GM19193 (cell line): ENCODE results near the gene EVPL.
A peak's percentile ranks its signal among the peaks of the same experiment; 100 is the strongest.

Experiments used
- POLR2A ChIP-seq: IDR thresholded peaks from 4 replicates; pipeline ENCODE4 v1.6.1; 2011; ENCODE audit not compliant: insufficient read depth, insufficient read length; ENCODE audit errors: extremely low read depth

Gene EVPL

GRCh38 chr17:76027159-76027839 is at the start of gene EVPL:
EVPL (minus strand) TSS chr17:76027306; CDS start chr17:76027198, 108 bp downstream.
- no peak for TF ChIP-seq POLR2A

- TF ChIP-seq POLR2A, result no peak
These were observed 49.1 kb upstream of the EVPL start for GRCh38 chr17:76076146-76076764.

GRCh38 chr17:76075364-76076145 is 48.4 kb upstream of the EVPL start:
- no peak for TF ChIP-seq POLR2A

GRCh38 chr17:76074390-76075363 is 47.6 kb upstream of the EVPL start, which contains the start of gene GALR2:
GALR2 (plus strand) TSS chr17:76074781; CDS start chr17:76074884, 103 bp downstream.
- no peak for TF ChIP-seq POLR2A

GRCh38 chr17:76072148-76072858 is 45.2 kb upstream of the EVPL start, which contains the start of gene SRP68:
SRP68 (minus strand) TSS chr17:76072517; CDS start chr17:76072491, 26 bp downstream.
- TF ChIP-seq POLR2A, result peak; percentile 91

- no peak for TF ChIP-seq POLR2A
These were observed 44.5 kb upstream of the EVPL start for GRCh38 chr17:76071531-76072147.

GRCh38 chr17:76065775-76066174 is 38.7 kb upstream of the EVPL start:
- TF ChIP-seq POLR2A, result no peak

- TF ChIP-seq POLR2A, result no peak
These were observed 36.9 kb upstream of the EVPL start for GRCh38 chr17:76063875-76064546.

GRCh38 chr17:76056882-76057281 is 29.8 kb upstream of the EVPL start:
- TF ChIP-seq POLR2A, result no peak

GRCh38 chr17:76054112-76054476 is 27.0 kb upstream of the EVPL start:
- TF ChIP-seq POLR2A, result no peak

GRCh38 chr17:76053246-76054111 is 26.4 kb upstream of the EVPL start:
- TF ChIP-seq POLR2A, result no peak

- no peak for TF ChIP-seq POLR2A
These were observed 24.5 kb upstream of the EVPL start for GRCh38 chr17:76051561-76051960.
